WERI-Rb-1 (cell line): ENCODE results near the gene JCAD.
A peak's percentile ranks its signal among the peaks of the same experiment; 100 is the strongest.

Source experiments
- DNase-seq: peaks from one replicate; pipeline ENCODE4 v3.0.0-alpha.2; 2020
- H3K27ac ChIP-seq: fragments of 250-450 bp; sonication (Bioruptor Pico); 2 replicates; pipeline ENCODE4 v1.5.1; 2020; ENCODE audit warnings: mild to moderate bottlenecking, moderate library complexity
- H3K27me3 ChIP-seq: fragments of 250-450 bp; sonication (Bioruptor Pico); 2 replicates; pipeline ENCODE4 v1.5.1; 2021; ENCODE audit warnings: mild to moderate bottlenecking, low read depth, moderate library complexity; ENCODE audit not compliant: insufficient read depth, severe bottlenecking
- H3K36me3 ChIP-seq: fragments of 250-450 bp; sonication (Bioruptor Pico); 2 replicates; pipeline ENCODE4 v1.5.1; 2020; ENCODE audit warnings: mild to moderate bottlenecking, moderate library complexity
- H3K4me3 ChIP-seq: 2 replicates; pipeline ENCODE4 v1.5.1; 2011; ENCODE audit warnings: low read depth, mild to moderate bottlenecking, control low read depth, low read length
- H3K9me3 ChIP-seq: fragments of 250-450 bp; sonication (Bioruptor Pico); 2 replicates; pipeline ENCODE4 v1.5.1; 2021; ENCODE audit warnings: mild to moderate bottlenecking, moderate library complexity; ENCODE audit not compliant: severe bottlenecking
- TF ChIP-seq, protein P1 (sequence below): IDR thresholded peaks from 2 replicates; pipeline ENCODE4 v1.5.1; 2011; ENCODE audit warnings: low read depth, mild to moderate bottlenecking, control low read depth, inconsistent platforms, low read length

Gene JCAD

GRCh38 chr10:29998142-29998808 is 61.1 kb downstream of the JCAD start:
- H3K36me3 ChIP-seq = no peaks in the 10 kb centered on the region
- TF ChIP-seq, protein P1, sequence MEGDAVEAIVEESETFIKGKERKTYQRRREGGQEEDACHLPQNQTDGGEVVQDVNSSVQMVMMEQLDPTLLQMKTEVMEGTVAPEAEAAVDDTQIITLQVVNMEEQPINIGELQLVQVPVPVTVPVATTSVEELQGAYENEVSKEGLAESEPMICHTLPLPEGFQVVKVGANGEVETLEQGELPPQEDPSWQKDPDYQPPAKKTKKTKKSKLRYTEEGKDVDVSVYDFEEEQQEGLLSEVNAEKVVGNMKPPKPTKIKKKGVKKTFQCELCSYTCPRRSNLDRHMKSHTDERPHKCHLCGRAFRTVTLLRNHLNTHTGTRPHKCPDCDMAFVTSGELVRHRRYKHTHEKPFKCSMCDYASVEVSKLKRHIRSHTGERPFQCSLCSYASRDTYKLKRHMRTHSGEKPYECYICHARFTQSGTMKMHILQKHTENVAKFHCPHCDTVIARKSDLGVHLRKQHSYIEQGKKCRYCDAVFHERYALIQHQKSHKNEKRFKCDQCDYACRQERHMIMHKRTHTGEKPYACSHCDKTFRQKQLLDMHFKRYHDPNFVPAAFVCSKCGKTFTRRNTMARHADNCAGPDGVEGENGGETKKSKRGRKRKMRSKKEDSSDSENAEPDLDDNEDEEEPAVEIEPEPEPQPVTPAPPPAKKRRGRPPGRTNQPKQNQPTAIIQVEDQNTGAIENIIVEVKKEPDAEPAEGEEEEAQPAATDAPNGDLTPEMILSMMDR = peak; percentile 95
- peak; percentile 63 for DNase-seq
- H3K27me3 ChIP-seq = no peaks in the 10 kb centered on the region
- H3K4me3 ChIP-seq = no peak overlapping the region
- no peaks in the 10 kb centered on the region for H3K9me3 ChIP-seq
- H3K27ac ChIP-seq = no peak overlapping the region

DNA sequence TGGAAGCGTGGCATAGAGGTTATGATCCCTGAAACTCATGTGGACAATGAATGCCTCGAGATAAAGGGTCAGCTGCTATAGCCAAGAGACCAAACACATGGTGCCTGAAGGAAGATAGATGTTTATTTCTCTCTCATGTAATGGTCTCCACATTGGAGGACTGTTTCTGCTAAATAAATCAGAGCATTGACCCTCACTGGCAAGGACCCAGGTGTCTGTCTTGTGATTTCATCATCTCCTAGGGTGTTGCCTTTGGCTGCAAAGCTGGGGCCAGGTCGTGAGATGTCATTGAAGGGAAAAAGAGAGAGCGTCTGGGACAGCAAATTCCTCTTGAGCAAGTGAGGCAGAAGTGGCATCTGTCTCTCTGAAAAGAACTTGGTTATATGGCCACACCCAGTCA is 64.6 kb downstream of the JCAD start:
- no peaks in the 10 kb centered on the region for H3K27me3 ChIP-seq
- no peaks in the 10 kb centered on the region for H3K36me3 ChIP-seq
- H3K4me3 ChIP-seq = no peak overlapping the region
- H3K9me3 ChIP-seq = no peaks in the 10 kb centered on the region
- DNase-seq = no peak
- TF ChIP-seq, protein P1 = no peak
- no peak overlapping the region for H3K27ac ChIP-seq

DNA sequence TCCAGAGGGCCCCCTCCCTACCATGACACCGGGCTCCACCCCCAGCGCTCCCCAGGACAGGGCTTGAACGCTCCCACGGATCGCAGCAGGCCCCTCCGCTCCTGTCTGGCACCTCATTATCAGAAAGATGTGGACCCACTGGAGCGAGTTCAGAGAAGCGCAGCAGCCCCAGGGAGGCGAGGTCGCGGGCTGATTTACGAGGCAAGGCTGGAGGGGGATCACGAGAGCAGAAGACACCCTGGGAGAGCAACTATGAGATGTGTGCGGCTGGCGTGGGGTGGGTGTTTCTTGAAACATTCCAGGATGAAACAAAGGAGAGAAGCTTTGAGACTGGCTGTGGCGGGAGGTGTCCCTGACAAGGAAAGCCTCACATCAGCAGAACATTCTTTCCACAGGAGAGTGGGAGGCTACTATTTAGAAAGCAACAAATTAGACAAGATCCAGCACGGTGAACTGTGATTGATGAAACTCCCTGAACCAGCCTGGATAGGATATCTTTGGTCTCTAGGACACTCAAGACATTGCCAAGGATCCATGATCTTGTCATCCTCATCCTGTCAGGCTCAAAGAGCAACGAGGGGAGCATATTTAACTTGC is 66.0 kb downstream of the JCAD start:
- Histone ChIP-seq H3K4me3 (no peak overlapping the region), H3K36me3 (no peaks in the 10 kb centered on the region), H3K9me3 (no peaks in the 10 kb centered on the region), H3K27me3 (no peaks in the 10 kb centered on the region), H3K27ac (no peak overlapping the region)
- no peak for DNase-seq
- TF ChIP-seq, protein P1 = no peak

DNA sequence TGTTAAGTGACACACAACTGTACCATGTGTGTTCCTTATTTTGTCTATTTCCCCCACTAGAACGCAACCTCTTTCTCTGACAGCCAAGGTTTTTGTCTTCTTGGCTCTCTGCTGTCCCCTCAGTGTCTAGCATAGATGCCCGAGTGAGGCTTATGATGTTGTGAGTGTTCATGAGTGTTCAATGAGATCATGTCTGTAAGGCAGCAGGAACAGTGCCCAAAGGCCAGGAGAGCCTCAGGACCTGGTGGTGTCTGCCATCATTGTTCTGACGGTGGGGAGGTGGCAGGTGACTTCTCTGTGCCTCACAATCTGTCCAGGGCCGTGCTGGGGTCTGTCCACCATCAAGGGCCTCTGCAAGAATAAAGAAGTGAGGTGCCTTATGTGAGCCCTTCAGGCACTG is 66.5 kb downstream of the JCAD start:
- Histone ChIP-seq H3K27me3 (no peaks in the 10 kb centered on the region), H3K36me3 (no peaks in the 10 kb centered on the region), H3K9me3 (no peaks in the 10 kb centered on the region), H3K4me3 (no peak overlapping the region), H3K27ac (no peak overlapping the region)
- TF ChIP-seq, protein P1 = no peak
- DNase-seq = no peak

DNA sequence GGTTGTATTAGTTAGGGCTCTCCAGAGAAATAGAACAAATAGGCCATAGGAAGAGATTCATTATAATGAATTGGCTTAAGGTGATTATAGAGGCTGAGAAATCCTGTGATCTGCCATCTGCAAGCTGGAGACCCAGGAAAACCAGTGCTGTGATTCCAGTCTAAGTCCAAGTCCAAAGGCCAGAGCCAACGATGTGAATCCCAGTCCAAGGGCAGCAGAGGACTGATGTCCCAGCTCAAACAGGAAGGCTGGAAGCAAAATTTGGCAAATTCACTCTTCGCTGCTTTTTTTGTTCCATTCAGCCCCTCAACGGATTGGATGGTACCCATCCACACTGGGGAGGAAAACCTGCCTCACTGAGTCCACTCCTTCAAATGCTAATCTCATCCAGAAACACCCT is 68.0 kb downstream of the JCAD start:
- no peak overlapping the region for H3K4me3 ChIP-seq
- DNase-seq = no peak
- H3K27ac ChIP-seq = no peak overlapping the region
- TF ChIP-seq, protein P1 = no peak
- H3K9me3 ChIP-seq = no peaks in the 10 kb centered on the region
- no peaks in the 10 kb centered on the region for H3K27me3 ChIP-seq
- H3K36me3 ChIP-seq = no peaks in the 10 kb centered on the region

GRCh38 chr10:29987471-29987870 is 71.9 kb downstream of the JCAD start:
- Histone ChIP-seq H3K27me3 (no peaks in the 10 kb centered on the region), H3K27ac (no peak overlapping the region), H3K9me3 (no peaks in the 10 kb centered on the region), H3K4me3 (no peak overlapping the region), H3K36me3 (no peaks in the 10 kb centered on the region)
- DNase-seq = no peak
- TF ChIP-seq, protein P1 = no peak
